Measurements from ENCODE around the gene SLX9.

Gene SLX9

DNA sequence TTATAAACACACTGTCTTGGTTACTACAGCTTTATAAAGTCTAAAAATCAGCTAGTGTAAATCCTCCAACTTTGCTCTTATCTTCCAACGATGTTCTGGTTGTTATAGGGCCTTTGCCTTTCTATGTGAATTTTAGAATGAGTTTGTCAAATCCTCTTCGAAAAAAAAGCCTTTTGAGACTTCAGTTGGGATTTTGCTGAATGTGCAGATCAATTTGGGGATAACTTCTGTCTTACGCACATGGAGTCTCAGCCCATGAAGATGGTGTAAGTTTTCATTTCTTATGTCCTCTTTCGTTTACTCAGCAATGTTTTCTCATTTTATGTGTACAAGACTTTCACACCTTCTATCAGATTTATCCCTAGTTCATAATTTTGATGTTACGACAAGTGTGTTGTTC lies 69.8 kb downstream of the SLX9 start:
- no peak for DNase-seq

- DNase-seq: no peak
Observed at GRCh38 chr21:45010096-45010495, 70.3 kb downstream of the SLX9 start.

DNA sequence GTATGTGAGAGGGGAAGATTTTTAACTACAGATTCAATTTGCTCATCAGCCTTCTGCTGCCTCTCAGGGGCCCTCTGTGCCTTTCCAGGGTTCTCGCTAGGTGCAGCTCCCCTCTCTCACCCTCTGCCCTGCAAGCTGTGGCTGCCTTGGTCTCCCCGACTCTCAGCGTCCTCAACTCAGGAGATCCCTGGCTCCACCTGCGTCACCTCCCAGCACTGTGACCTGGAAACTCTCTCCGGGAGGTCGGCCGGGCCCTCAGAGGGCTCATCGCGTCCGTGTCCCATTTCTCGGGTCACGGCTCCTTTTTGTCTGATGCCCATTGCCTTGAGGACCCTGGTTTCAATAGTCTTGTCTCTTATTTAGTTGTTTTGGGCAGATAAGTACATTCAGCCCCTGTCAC lies 71.0 kb downstream of the SLX9 start:
- no peak for DNase-seq

DNA sequence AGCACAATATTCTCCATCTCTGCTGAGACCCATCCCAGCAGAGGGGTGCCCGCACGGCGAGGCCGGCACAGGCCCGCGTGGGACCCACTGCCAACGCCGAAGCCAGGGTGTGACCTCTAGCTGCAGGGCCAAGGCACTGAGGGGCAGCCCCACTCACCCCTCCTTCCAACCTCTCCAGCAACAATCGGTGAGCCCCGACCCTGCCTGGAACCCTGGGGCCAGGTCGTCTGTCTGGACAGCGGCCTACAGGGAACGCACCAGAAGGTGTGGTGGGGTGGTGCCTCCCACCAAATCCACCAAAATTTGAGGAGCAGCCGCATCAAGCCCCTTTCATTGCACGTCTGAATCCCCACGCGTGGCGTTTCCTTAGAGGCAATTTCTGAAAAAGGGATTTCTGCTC lies 71.6 kb downstream of the SLX9 start:
- no peak for DNase-seq

DNA sequence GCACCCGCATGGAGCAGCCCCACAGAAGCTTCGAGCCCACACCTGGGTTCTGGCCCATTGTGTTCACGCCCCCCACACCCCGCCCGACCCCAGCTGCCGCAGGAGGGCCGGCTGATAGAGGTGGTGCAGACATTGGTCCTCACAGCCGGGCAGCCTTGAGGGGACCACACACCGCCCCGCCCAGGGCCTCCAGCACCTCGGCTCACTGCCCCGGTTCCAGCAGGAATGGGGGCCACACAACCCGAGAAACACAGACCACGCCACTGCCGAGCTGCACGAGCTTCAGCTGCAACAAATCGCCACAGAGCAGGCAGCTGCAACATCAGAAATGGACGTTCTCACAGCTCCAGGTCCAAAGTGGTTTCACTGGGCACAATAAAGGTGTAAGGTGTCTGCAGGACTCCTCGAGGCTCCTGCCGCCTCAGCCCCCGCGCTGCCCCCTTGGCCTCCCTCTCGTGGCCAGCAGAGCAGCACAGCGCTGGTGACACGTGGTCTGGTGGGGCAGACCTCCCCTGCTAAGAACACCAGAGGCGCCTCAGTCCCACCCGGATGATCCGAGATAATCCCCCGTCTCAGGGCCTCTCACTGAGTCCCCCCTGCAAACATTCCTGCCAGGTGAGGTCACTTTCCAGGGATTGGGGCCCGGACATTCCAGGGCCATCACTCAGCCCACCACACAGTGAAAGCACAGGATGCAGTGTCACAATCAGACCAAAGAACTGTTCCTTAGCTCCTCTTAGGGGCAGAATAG lies 72.3 kb downstream of the SLX9 start:
- no peak for DNase-seq

DNA sequence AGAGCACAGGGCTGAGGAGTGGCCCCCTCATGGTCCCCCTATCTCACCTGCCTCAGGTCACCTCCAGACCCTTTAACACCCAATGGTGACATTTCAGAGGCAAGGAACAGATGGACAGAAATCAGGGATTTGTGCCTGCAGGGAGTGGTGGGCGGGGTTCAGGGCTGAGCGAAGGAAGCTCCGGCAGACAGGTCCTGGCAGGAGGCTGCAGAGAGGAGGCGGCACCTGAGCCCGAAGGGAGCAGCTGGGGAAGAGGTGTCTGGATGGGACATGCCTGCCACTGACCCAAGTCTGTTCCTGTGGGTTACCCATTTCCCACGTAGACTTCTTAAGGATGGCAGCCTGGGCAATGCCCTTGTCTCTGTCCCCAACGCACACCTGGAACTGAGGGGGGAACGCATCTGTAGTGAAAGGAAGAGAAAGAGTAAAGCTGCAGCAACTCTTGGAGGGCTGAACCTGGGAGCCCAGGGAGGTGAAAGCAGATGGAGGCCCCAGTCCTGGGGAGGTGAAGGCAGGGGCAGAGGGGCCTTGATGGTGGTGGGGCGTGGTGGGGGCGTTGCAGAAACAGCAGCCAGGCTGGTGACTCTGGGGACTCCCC lies 72.9 kb downstream of the SLX9 start:
- no peak for DNase-seq

- DNase-seq: no peak
Observed at GRCh38 chr21:45013260-45013841, 73.5 kb downstream of the SLX9 start.

DNA sequence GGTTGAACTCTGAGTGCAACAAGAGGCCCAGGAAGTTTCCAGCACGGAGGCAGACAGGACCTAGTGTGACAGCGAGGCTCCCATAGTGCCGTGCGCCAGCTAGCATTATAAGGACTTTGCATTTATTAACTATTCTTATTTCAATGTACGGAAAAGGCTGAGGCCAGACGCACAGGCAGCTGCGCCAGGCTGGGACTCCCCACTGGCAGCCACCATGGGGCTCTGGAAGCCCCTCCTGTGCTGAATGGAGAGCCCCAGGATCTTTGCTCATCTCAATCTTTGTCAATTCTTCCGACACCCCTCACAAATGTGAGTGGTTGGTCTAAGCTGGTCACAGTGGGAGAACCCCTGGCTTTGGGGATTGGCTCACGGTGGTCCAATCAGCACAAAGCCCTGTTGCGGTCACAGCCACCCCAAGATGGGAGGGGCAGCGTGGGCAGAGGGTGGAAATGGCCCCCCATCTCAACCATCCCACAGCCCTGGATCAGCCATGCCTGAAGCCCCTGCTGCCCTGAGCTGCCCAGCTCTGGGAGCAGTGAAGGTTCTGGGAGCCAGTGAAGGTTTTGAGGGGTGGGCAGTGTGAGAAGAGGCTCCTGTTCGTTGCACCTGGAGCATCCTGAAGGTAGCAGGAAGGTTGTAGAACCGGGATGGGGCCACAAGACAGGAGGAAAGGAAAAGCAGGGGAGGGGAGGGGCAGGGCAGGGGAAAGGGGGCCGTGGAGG lies 75.1 kb downstream of the SLX9 start:
- DNase-seq: no peak

GRCh38 chr21:45015469-45015860 lies 75.6 kb downstream of the SLX9 start:
- no peak for DNase-seq

GRCh38 chr21:45016031-45016405 lies 76.2 kb downstream of the SLX9 start:
- DNase-seq: no peak

DNA sequence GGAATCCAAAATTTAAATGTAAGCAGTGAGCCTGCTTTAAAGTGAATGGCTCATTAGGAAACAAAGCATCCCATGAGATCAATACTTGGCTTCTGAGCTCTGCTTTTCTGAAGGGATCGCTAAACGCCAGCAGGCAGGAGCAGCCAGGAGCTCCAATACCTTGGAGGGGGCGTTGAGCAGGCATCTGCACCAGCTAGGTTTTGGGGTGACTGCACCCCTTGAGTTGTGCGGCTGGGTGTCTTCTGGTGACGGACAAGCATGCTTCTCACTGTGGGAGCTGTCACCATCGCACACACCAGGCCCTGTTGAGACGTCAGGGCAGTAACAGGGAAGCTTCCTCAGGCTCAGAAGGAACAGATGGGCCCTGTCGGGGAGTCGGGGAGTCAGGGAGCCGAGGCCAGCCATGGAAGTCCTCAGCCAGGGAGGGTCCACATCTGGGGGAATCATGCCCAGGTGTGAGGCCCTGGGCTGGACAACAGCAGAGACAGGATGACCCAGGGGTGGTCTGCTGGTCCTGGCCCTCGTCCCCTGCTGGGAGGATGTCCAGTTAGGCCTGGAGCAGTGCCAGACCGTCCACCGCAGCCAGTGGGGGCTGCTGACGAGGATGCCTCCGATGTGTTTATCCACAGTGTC lies 76.7 kb downstream of the SLX9 start:
- DNase-seq: no peak

DNA sequence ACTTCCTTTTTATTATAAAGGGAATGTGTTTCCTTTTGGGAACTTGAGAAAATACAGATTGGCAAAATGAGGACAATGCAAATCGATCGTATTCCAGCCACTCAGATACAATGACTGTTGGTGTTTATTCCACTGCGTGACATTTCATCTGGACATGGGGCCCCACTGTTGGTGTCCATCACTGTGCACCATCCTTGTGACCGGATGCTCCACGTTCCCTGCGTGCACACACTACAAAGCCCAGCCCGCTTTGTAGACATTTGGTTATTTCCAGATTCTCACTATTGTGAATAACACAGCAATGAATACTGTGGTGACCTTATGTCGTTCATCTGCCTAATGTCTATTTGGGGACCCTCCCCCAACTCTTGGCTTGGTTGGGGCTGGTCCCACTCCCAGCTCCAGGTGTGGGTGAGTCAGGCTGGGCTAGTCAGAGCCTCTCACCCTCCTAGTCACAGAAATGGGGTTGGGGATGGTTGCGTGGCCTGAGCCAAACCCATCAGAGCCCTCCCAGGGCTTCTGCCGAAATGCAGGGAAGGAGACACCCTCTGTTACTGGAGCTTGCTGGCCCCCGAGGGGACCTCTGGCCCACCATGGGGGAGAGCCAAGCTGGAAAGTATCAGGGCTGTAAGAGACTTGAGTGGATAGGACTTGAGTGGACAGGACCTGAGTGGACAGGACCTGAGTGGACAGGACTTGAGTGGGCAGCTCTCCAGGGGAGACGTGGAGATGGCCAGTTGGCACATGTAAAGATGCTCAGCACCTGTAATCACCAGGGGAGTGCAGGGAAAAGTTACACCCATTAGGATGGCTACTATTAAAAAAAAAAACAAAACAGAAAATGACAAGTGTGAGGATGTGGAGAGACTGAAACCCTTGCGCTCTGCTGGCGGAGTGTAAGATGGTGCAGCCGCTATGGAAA lies 77.5 kb downstream of the SLX9 start:
- no peak for DNase-seq

DNA sequence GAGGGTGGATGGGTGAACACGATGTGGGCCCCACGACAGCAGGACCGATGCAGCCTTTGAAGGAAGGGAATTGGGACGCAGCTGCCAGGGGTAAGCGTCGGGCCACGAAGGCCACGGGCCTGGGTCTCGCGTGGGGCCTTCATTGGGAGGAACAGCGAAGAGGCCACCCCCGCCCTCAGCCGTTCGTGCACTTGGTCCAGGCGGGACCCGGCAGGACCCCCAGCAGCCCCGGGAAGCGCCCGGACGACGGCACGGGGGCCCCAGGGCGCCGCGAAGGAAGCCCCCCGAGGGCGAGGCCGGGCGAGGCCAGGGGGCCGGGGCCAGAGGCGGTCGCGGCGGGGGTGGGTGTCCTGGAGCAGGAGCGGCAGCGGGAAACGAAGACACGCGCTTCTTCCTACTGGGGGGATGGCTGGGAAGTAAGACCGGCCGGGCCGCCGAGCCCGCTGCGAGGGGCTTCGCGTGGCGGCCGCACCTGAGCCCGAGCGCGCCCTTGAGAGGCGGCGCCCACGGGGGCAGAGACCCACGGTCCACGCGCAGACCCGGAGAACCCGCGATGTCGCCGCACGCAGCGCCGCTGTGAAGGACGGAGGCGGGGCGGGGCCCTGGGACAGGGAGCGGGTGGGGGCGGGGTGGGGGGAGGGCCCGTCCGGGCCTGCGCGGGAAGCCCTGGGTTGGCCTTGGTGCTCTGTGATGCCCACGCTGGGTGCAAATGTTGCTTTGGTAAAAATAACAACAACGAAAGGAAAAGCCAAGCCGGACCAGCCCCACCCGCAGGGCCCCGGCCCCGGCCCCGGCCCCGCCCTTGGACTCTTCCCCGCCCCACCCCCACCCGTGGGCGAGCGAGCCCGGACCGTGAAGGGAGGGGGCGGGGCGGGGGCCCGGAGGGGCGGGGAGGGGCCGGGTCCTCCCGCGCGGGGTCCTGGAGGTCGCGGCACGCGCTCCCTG lies 78.6 kb downstream of the SLX9 start:
- no peak for DNase-seq

- DNase-seq: no peak
Observed at GRCh38 chr21:45019076-45019886, 79.5 kb downstream of the SLX9 start.

DNA sequence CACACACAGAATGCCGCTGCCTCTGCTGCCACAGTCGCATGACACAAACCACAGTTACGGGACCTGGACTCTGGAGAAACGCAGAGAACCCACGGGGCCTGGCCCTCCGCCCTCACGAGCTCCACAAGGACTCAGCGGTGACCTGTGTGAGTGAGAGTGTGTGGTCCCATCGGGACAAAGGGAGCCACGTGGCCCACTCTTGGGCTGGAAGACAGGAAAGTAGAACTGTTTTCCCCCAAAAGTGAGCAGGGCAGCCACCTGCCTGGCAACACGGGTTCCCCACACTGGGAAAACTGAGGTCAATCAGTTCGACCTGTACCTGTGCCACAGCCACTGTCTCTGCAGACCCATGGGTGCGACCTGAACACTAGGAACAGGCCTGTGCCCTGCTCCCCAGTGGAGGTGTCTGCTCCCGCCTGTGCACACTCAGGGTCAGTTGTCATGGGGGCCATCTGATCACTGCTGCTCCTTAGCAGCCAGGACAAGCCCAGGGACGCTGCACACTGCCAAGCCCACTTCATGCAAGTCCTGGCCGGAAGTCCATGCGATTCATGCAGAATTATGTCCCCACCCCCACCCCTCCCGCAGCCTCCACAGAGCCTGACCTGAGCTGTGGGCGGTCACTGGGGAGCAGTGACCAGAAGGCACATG lies 80.2 kb downstream of the SLX9 start:
- no peak for DNase-seq

DNA sequence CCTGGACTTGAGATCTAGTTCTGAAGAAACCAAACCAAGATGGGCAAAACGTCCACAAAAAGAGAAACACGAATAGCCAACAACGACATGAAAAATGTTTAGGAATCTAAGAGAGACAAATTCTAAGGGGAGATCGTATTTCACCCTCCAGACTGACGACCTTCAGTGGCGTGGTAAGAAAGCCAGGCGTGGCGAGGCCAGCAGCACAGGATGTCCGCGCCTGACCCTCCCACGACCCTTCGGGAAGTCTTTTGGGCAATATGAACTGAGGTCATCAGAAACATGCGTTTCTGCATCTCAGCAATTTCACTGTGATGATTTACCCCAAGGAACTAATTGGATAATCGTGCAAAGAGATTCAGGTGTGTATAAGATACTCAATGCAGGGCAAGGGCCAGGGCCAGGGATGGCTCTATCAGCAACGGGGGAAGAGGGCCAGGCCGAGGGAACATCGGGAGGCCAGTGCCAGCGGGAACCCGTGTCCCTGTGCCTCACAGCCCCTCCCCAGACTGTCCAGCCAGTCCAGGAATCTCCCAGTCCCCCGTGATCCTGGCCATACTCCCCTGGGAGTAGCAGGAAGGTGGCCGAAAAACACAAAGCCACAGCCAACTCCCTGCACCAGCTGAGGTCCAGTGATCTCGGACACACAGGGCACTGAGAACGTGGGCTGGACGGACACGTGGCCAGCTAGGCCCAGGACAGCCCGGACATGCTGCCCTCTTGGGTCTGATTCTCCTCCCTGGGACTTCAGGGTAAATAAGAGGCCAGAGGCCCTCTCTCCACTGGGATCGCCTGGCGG lies 81.0 kb downstream of the SLX9 start:
- no peak for DNase-seq

DNA sequence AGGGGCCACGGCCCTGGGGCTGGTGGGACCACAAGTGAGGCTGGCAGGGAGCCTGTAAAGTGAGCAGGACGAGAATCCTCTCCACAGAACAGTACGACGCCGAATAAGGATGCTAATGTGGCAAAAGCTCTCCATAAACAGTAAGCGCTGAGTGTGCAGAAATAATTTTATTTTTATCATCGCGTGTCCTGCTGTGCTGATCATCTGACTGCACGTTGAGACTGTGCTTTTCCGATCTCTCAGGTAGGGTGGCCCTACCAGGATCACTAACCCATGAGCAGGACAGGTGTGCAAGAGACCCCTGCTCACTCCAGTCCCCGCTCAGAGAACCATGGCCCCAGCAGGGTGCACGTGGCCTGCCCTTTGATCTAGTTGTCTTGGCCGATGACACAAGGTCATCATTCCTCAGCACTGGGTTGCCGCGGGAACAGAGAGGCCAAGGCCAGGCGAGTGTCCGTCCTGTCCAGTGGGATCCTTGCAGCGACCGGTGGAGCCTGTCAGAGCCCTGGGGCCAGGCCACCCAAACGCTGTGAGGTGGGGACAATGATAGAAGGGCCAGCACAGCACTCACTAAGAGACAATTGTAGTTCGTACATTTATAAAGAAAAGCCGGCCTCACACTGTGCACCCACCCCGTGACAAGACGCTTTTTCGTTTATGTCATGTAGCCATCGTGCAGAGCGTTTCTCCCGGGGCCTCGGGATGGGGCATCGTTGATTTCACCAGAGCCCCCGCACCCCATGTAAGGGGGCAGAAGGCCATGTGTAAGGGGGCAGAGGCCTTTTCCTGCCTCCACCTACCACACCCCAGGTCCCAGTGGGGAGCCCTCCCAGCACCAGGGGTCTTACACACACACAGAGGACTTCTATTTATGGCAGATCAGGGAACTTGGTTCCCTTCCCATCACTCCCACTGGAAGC lies 81.9 kb downstream of the SLX9 start:
- no peak for DNase-seq

GRCh38 chr21:45022348-45022675 lies 82.5 kb downstream of the SLX9 start:
- no peak for DNase-seq

Measured in stimulated activated CD4-positive, alpha-beta T cell treated with anti-CD3 and anti-CD28 coated beads, Interleukin-2, amount 100 ng/mL, for 48 hours (primary cell).